Glomerular endothelial cell (primary cell): Measurements from ENCODE around the gene KATNA1. TPM values are rescaled to one million over a fixed set of nuclear protein-coding genes. Genes with fewer than 3 reads are reported as not detected.

Source experiments
- DNase-seq: peaks from one replicate; pipeline ENCODE4 v3.0.0-alpha.2; 2011; ENCODE audit warnings: low read depth, low spot score; ENCODE audit errors: extremely low read depth
- total RNA-seq: library from RNA; depleted of rRNA; stranded (reverse); fragments of >200 nt; gene quantifications from 2 replicates; pipeline ENCODE4 v1.2.3, GENCODE V29; 2015

The KATNA1 gene
- total RNA-seq, 1 donor from 2014 or later = 18.8 TPM

GRCh38 chr6:149614337-149614736 is 34.2 kb downstream of the KATNA1 start:
- no peak for DNase-seq

GRCh38 chr6:149608381-149608982 is 40.0 kb downstream of the KATNA1 start:
- DNase-seq = no peak

GRCh38 chr6:149600508-149600907 is 48.0 kb downstream of the KATNA1 start:
- no peak for DNase-seq

- no peak for DNase-seq
These were observed 55.1 kb downstream of the KATNA1 start for GRCh38 chr6:149593408-149593807.

- no peak for DNase-seq
These were observed 55.5 kb downstream of the KATNA1 start for GRCh38 chr6:149592983-149593382.

GRCh38 chr6:149586149-149586548 is 62.4 kb downstream of the KATNA1 start:
- DNase-seq = no peak

GRCh38 chr6:149581349-149581748 is 67.2 kb downstream of the KATNA1 start:
- no peak for DNase-seq

- DNase-seq = no peak
These were observed 67.6 kb downstream of the KATNA1 start for GRCh38 chr6:149580880-149581279.

GRCh38 chr6:149567945-149568585 is 80.4 kb downstream of the KATNA1 start:
- DNase-seq = no peak

GRCh38 chr6:149567194-149567586 is 81.3 kb downstream of the KATNA1 start:
- no peak for DNase-seq

- no peak for DNase-seq
These were observed 81.9 kb downstream of the KATNA1 start for GRCh38 chr6:149566410-149567193.

- DNase-seq = peak; percentile 52
These were observed 82.7 kb downstream of the KATNA1 start, which contains the start of gene GINM1 for GRCh38 chr6:149565527-149566409. Gene GINM1 (plus strand): TSS chr6:149566375. CDS start chr6:149566415, 40 bp downstream.

- no peak for DNase-seq
These were observed 84.6 kb downstream of the KATNA1 start for GRCh38 chr6:149563928-149564325.

- no peak for DNase-seq
These were observed 85.1 kb downstream of the KATNA1 start for GRCh38 chr6:149563203-149563927.

- no peak for DNase-seq
These were observed 87.8 kb downstream of the KATNA1 start for GRCh38 chr6:149560736-149561135.

GRCh38 chr6:149559389-149559788 is 89.1 kb downstream of the KATNA1 start:
- no peak for DNase-seq

- no peak for DNase-seq
These were observed 90.5 kb downstream of the KATNA1 start for GRCh38 chr6:149558029-149558428.

GRCh38 chr6:149551920-149552319 is 96.6 kb downstream of the KATNA1 start:
- DNase-seq = no peak

GRCh38 chr6:149545754-149546471 is 102.6 kb downstream of the KATNA1 start, which contains the start of gene PPIL4:
Gene PPIL4 (minus strand): TSS chr6:149546043. CDS start chr6:149546005, 38 bp downstream.
- peak; percentile 36 for DNase-seq
